Cardiac fibroblast (primary cell): ENCODE data around the gene SPEG.

Source experiments
- DNase-seq, 2 donors: peaks; one replicate each; pipeline versions ENCODE4 v3.0.0 to v3.0.0-alpha.2; 2010; ENCODE audit warnings: low read depth in 2 of 2
- H3K4me3 ChIP-seq, 2 donors: replicated peaks in 1 of 2; 1 replicate in 1 of 2; 2 replicates in 1 of 2; pipeline ENCODE4 v1.5.1; 2011; ENCODE audit warnings: low read depth in 2 of 2, low read length in 2 of 2, mild to moderate bottlenecking in 2 of 2, moderate library complexity in 1 of 2
- CTCF ChIP-seq: IDR thresholded peaks from one replicate; pipeline ENCODE4 v1.5.1; 2011; ENCODE audit warnings: low read depth, mild to moderate bottlenecking, low read length, inconsistent platforms

Gene SPEG

GRCh38 chr2:219443016-219443696 lies 8.5 kb downstream of the SPEG start:
- no peak for TF ChIP-seq CTCF
- H3K4me3 ChIP-seq, result peak overlapping the region; percentile 57
- DNase-seq, result no peak

GRCh38 chr2:219443697-219444023 lies 9.0 kb downstream of the SPEG start:
- no peak overlapping the region for H3K4me3 ChIP-seq
- no peak for TF ChIP-seq CTCF
- DNase-seq, result no peak

GRCh38 chr2:219444566-219445091 lies 10.0 kb downstream of the SPEG start:
- TF ChIP-seq CTCF, result no peak
- no peak overlapping the region for H3K4me3 ChIP-seq
- no peak for DNase-seq

- no peak overlapping the region for H3K4me3 ChIP-seq
- DNase-seq, result no peak
- TF ChIP-seq CTCF, result no peak
These were observed 10.6 kb downstream of the SPEG start for GRCh38 chr2:219445220-219445640.

- TF ChIP-seq CTCF, result no peak
- DNase-seq, result peak; percentile 62 to 93
- no peak overlapping the region for H3K4me3 ChIP-seq
These were observed 11.5 kb downstream of the SPEG start for GRCh38 chr2:219446101-219446504.

GRCh38 chr2:219446689-219447088 lies 12.0 kb downstream of the SPEG start:
- H3K4me3 ChIP-seq, result no peak overlapping the region
- no peak for DNase-seq
- no peak for TF ChIP-seq CTCF
